HG03103 (cell line): ENCODE measurements around the gene DGKA.
"Not testable (repeated sequence)": the region's sequence is repeated elsewhere in the genome, so short reads cannot be mapped to it uniquely, and the experiment has no call there.

Experiments used
- ATAC-seq: cut with Tn5 transposase; IDR thresholded peaks from one replicate; pipeline ENCODE4 v1.9.1; 2021; ENCODE audit warnings: low read depth; ENCODE audit not compliant: unreplicated experiment

DGKA gene

DNA sequence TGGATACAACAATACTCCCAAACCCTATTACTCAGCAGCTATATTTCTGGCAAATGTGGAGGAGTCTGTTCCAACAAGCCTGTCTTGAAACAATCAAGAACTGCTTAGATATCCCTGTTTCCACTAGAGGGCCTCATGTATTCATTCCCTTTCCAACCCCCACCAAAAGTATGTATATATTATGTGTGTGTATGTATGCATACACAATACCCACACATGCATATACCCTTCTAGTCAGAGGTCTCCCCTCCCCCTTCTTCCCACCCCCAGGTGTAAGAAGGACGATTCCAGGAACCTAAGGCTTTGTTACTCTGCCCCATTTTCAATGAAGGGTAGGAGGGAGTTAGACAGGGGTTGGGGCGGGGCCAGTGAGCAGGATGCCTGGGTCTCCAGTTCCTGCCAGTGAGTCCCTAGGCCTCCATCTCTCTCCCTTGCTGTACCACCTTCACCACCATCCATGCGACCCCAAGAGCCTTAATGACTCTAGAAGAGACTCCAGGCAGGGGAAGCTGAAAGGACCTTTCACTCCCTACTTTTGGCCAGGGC, at the start of gene DGKA:
TSS of gene DGKA (plus strand) at position 392 of the 546 bp plus-strand sequence. CDS start 5,342 bp downstream, outside the sequence.
- no peak for ATAC-seq

DNA sequence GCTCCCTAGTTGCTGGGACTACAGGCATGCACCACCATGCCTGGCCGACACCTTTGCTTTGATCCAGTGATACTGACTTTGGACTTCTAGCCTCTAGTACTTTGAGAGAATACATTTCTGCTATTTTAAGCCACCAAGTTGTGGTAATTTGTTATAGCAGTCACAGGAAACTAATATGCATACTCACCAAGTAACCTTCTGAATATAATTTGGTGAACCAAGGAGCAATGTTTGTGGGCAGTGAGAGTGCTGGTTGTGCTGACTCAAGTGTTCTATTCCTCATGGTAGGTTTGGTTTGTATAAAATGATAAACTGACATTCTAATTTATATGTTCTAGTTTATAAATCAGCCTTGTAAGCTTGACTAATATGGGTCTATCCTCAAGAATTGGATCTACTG, 45.8 kb upstream of the DGKA start:
- no peak for ATAC-seq

DNA sequence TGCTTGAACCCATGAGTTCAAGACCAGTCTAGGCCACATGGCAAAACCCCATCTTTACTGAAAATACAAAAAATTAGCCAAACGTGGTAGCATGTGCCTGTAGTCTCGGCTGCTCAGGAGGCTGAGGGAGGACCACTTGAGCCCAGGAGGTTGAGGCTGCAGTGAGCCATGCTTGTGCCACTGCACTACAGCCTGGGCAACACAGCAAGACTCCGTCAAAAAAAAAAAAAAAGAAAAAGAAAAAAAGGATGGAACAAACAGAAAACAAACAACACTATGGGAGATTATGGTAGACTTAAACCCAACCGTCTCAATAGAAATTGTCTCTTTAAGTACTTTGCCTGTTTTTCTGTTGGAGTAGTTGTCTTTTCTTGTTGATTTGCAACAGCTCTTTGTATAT, 39.7 kb upstream of the DGKA start:
- ATAC-seq: no peak

DNA sequence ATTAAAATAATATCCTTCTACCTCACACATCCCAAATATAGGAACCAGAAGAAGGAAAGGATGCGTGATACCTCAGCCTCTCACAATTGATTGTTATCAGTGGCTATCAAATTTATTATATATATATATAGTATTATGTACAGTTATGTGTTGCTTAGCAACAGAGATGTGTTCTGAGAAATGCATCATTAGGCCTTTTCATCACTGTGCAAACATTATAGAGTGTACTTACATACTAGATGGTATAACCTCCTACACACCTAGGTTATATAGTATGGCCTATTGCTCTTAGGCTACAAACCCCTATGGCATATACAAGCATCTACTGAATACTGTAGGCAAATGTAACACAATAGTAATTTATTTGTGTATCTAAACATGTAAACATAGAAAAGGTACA, 37.2 kb upstream of the DGKA start:
- ATAC-seq: no peak

DNA sequence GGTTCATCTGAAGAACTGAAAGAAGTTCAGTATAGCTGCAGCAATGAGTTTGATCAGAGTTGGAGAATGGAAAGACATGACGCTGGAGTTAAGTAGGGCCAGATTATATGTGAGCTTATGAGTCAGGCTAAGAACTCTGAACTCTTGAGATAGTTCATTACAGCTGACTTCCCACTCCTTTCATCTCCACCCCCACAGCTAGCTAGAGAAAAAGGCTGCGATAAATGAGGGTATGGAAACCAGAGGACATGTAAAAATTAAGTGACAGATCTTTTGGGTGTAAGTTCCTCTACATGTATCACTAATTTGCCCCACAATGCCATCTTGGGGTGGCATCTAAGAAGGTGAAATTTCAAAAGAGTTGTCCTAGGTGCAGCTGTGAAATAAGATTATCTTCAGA, 31.9 kb upstream of the DGKA start:
- no peak for ATAC-seq

DNA sequence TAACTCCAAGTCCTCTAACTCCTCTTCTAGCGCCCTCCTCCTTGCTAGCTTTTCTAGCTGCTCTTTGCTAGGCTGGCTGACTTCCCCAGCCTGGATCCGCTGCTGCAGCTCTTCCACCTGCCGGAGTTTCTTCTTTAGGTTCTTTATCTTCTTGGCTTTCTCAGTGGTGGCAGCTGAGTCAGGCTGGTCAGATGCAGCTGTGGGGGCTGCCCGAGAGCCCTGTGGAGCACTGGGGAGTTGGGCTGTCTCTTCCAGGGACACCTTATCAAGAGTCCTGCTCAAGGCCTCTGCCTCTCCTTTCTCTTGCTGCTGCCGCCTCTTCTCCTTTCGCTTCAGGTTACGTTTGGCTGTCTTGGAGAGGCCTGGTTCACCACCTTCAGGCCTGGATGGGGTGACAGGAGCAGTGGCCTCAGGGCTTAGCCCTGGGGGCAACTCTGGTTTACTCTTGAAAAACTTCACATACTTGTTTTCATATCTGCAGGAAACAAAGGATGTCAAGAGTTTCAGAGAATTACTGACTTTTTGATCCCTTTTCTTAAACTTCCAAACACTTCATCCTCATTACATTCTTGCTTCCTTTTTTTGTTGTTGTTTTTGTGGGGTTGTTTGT, 29.0 kb upstream of the DGKA start:
- no peak for ATAC-seq

DNA sequence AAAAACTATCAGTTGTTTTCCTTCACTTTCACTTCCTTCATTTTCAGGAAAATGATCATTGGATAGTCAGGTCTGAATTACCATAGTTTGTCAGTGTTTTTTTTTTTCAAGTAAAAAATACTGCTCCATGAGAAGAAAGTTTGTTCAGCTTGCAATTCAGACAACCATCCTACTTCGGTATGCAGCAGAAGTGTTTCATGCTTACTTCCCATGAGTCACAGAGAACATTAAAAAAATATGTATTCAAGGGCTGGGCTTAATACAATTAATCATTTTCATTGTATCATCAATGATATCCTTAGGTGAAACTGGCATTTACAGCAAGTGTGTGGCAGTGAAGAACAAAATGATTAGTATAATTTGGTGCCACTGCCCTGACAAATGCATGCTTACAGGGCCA, 24.9 kb upstream of the DGKA start:
- no peak for ATAC-seq

DNA sequence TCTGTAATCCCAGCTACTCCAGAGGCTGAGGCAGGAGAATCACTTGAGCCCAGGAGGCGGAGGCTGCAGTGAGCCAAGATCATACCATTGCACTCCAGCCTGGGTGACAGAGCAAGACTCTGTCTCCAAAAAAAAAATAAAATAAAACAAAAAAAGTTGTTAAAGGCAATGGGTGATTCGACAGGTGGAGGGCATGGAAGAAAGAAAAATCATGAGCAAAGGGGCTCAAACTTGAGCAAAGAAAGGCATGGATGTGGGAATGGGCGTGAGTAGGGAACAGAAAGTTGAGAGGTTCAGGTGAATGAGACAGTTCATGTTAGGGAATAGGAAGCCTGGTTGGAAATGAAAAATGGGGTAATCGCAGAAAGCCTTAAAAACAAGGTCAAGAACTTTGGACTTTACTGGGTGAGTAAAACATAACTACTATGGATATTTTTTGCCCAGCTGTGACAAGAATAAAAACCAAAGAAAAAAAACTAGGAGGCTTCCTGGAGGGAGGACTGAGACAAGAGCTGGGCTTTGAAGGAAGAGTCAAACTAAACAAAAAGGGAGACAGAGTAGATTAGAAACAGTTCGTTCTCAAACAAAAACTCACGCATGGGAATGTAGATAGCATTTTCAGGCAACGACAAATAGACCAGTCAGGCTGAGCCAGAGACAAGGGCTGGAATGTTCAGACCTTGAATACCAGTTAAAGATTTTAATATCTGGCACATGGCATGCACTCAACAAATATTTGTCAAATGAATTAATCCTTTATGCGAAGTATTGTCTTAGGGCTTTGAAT, 22.0 kb upstream of the DGKA start:
- no peak for ATAC-seq

DNA sequence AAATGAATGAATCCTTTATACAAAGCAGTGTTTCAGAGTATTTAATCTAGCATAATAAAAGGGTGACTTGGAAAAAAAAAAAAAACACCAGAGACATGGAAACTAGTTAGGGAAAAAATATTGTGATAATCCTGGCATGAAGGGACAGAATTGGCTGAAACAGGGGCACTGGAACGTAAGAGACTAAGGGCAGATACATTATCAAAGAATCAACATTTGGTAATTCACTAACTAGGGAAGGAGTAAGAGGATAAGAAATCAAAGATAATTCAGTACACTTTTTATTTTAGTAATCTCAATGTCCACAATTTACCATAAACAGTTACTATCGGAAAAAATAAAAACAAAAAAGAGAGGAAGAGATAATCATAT, 21.5 kb upstream of the DGKA start:
- no peak for ATAC-seq

DNA sequence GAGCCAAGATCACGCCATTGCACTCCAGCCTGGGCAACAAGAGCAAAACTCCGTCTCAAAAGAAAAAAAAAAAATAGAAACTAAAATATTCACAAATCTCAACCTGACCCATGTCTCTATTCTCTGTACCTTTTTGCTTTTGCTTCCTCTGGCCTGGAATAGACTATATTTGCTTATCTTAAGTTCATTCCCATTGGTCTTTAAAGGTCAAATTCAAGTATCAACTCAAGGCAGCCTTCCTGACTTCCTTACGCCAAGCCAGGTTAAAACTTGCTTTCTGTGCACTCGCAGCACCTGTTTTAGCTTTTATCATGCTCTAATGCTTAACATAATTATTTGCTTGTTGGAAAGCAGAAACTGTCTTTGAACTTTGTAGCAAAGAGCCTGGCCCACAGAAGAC, 18.1 kb upstream of the DGKA start:
- ATAC-seq: no peak

DNA sequence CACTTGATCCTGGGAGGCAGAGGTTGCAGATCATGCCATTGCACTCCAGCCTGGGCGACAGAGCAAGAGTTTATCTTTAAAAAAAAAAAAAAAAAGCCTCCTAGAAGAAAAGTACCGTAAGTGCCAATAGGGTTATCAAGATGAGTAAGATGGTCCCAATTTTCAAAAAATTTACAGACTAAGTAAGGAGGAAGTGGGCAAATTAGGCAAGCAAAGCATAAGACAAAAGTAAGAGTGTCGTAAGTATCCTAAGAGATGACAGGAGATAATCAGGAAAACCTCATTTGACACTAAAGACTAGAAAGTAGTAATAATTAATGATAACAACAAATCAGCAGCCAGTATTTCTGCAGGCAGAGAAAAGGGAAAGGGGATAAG, 15.5 kb upstream of the DGKA start:
- no peak for ATAC-seq

DNA sequence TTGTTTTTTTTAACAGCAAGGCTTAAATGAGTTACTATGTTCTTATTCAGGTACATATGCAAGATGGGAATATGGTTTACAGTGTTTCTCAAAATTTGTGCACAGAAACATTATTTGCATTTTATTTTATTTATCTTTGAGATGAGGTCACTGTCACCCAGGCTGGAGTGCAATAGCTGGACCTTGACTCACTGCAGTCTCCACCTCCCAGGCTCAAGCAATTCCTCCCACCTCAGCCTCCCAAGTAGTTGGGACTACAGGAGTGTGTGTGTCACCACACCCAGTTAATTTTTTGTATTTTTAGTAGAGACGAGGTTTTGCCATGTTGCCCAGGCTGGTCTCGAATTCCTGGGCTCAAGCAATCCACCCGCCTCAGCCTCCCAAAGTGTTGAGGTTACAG, 11.9 kb upstream of the DGKA start:
- not testable (repeated sequence) for ATAC-seq

DNA sequence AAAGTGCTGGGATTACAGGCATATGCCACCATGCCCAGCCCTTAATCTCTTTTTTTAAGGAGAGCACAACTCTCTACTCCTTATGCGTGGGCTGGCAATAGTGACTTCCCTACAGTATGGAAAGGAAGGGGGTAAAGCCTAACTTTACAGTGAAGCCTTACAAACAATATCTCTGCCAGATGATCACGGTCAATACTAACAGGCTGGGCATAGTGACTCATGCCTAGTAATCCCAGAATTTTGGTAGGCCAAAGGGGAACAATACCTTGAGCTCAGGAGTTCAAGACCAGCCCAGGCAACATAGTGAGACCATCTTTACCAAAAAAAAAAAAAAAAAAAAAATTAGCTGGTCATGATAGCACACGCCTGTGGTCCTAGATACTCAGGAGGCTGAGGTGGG, 8.8 kb upstream of the DGKA start:
- ATAC-seq: no peak

DNA sequence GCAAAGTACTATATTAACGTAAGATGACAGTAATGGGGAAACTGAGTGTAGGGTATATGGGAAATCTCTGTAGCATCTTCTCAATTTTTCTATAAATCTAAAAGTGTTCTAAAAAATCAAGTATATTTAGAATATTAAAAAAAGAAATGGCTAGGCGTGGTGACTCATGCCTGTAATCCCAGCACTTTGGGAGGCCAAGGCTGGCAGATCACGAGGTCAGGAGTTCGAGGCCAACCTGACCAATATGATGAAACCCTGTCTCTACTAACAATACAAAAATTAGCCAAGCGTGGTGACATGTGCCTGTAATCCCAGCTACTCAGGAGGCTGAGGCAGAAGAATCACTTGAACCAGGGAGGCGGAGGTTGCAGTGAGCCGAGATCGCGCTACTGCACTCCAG, 7.3 kb upstream of the DGKA start:
- not testable (repeated sequence) for ATAC-seq

DNA sequence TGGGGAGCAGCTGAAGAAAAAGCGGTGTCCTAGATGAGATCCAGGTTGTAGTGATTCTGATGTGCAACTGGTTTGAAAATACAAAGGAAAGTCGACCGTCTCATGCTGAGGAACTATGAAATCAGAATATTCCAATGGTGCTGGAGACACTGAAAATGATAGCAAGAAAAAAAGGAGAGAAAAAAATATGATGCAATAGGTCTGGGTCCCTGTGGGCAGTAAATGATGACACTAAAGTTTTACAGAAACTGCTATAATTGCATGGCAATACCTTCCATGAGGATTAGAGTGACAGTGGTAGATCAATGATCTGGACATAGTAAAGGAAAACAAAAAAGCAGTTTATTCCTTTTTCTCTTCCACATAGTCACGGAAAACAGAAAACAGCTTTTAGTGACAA, 5.6 kb upstream of the DGKA start:
- ATAC-seq: no peak

DNA sequence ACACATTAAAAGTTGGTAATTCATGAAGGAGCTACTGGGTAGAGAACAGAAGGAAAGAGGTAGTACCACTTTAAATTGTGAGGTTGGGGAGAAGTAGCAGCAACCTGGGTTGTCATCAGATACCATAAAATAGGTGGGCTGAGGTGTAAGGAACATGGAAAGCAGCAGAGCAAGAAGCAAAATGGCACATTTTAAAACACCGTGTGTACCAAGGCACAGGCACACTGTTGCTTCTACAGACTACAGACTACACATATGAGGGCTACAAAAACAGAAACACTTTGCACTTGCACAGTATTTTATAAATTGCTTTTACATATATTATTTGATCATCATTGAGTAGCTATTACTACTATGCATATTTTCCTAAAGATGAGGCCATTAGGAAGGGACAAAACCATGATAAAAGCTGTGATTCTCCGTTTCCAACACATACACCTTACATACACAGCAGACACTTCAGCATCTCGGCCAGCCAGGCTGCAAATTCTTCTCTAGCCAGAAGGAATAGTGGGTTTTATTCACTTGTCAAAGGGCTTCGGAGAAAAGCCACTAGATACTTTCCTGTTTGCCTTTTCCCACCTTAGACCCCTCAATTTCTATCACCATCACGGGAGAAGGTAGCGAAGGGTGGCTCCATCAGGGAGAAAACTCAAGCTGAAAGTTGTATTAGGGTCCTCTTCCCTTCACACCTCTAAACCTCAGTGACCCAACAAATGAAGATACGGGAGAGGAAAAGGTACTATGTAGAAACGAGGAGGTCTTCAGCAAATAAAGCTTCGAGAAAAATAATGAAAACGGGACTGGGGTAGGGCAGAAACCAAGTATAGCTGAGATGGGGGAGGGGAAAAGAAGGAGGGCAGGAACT, 4.9 kb upstream of the DGKA start:
- ATAC-seq: no peak

DNA sequence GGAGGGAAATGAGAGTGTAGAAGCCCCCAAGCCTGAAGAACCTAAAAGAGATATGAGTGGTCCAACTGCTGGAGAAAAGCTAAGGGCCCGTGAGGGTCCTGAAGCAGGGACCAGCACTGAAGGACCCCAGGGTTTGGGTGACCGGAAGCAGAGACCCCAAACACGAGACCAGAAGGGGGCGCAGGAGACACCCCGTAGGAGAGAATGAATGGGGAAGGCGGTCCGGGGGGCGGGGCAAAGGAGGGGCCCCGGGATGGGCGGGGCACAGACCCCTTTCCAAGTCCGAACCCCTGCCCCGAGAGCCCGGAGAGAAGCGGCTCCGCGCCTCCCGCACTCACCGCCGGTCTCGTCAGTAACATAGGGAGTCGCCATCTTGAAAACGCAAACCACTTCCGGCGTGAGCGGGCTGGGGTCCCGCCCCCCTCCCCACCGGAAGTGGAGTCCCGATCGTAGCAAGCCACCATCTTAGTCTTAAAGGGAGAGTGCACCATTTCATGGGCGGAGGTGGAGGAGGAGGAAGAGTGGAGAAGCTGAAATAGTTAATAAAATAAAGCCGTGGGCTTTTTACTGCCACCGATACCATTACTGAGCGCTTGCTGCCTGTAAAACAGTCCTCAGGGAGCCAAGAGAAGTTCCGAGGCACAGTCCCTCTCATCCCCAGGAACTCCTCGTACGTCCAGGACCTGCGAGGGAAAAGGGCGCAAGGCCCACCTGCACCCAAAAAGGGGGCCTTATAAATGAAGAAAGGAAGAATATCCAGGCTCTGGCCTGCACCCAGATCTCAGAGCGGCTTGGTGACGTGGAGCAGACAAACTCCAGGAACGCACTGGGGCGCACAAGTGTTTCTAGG, 4.0 kb upstream of the DGKA start:
- peak; percentile 32 for ATAC-seq

DNA sequence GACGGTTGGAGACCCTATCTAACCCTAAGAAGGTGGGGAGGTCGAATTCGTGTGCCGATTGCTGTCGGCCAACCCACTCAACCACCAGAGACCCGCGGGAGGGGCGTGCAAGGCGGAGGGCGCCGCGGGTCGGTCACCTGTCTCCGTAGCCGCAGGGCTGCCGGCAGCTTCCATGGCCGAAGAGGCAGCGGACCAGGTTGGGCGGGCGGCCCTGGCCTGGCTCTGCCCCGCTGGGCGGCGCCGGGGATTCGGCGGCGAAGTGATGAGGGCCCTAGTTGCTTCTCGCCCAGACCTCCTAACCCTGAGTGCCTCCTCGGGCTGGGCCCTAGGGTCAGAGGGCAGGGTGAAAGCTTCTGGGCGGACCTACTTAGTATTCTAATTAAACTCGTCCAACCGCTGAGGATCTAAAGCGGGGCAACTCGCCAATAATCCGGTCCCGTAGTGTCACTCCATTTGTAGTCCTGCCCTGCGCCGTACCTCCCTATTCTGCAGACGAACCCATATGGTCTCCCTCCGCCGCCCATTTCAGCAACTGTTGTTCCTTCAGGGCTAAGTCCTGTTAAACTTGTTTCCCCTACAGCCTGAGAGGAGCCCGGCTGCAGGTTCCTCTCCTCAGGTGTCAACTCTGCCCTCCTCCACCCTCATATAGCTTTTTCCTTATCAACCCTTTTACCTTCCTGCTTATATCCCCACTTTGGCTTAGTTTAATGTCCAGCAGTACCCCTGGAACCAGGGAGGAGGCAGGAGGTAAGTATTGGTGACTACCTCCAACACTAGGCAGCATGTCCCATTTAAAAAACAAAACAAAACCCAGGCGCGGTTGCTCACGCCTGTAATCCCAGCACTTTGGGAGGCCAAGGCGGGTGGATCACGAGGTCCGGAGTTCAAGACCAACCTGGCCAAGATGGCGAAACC, 3.1 kb upstream of the DGKA start, which contains the start of gene PYM1:
TSS of gene PYM1 (minus strand) at position 307 of the 915 bp plus-strand sequence. CDS start at position 174, 133 bp downstream.
- ATAC-seq: no peak

DNA sequence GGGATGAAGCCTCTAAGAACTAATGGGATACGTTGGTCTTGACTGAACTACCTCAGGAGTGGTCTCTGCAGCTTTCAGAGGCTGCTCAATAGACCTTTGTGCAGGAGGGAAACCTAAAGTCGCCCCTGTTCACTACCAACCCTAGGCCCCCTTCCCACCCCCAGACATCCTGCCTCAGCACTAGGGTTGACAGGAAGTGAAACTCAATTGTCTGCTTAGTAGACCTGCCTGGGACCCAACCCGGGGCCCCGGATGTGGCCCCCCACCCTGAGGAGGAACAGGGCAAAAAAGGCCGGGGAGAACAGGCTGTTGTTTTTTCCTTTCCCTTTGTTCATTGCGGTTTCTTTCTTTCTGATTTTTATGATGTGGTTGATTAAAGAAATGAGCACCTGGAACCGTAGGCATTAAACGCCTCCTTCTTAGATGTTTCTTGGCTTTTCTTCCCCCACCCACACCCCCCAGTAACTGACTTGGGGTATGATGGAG, 1.6 kb upstream of the DGKA start:
- peak; percentile 40 for ATAC-seq
